A549 (cell line): ENCODE data around the gene VSIG2. TPM values are rescaled to one million over a fixed set of nuclear protein-coding genes. Genes with fewer than 3 reads are reported as not detected.

Experiments used
- ATAC-seq, 2 experiments: fragments of 200-7000 bp in 1 of 2; fragments of >200 bp in 1 of 2; cut with Nextera tagmentation in 1 of 2; cut with Tn5 transposase in 1 of 2; 3 replicates each; pipeline versions ENCODE4 v1.8.0 to v1.9.1; 2018 to 2020; ENCODE audit warnings: mild to moderate bottlenecking in 1 of 2, moderate library complexity in 1 of 2
- CTCF ChIA-PET: fragments of 300-600 bp; sonication (Branson Sonifier 250); formaldehyde crosslinking; extraction: SDS; loops from one replicate; lab custom pipeline; 2021; ENCODE audit warnings: antibody characterized with exemption, inconsistent platforms; lab: Yijun Ruan, JAX
- POLR2A ChIA-PET: fragments of 350-600 bp; formaldehyde crosslinking; extraction: SDS; loops from one replicate; lab custom pipeline; 2021; ENCODE audit warnings: antibody characterized with exemption, inconsistent platforms; lab: Yijun Ruan, JAX
- DNase-seq, 2 experiments: peaks; one replicate each; pipeline versions ENCODE4 v3.0.0 to v3.0.0-alpha.2; 2011 to 2016; ENCODE audit warnings: low read depth in 1 of 2, low spot score in 1 of 2
- FAIRE-seq: peaks from 2 replicates; lab custom pipeline; 2011; peaks lifted over from hg19 to GRCh38; lab: Jason Lieb, UNC
- H3K27ac ChIP-seq, 2 experiments: fragments of >200 bp; sonication (Bioruptor Twin); formaldehyde crosslinking; 3 replicates each; pipeline ENCODE4 v1.5.1; 2016 to 2017
- H3K4me1 ChIP-seq: fragments of >200 bp; sonication (Bioruptor Twin); formaldehyde crosslinking; 3 replicates; pipeline ENCODE4 v1.6.1; 2016
- H3K4me2 ChIP-seq: fragments of >200 bp; sonication (Bioruptor Twin); formaldehyde crosslinking; 3 replicates; pipeline ENCODE4 v1.6.1; 2016
- H3K4me3 ChIP-seq: fragments of >200 bp; sonication (Bioruptor Twin); formaldehyde crosslinking; 3 replicates; pipeline ENCODE4 v1.5.1; 2016
- H3K9me3 ChIP-seq: fragments of >200 bp; sonication (Bioruptor Twin); formaldehyde crosslinking; 3 replicates; pipeline ENCODE4 v1.6.1; 2016
- BCL3 ChIP-seq: fragments of >200 bp; sonication (Bioruptor Twin); formaldehyde crosslinking; IDR thresholded peaks from 3 replicates; pipeline ENCODE4 v1.6.1; 2016
- BHLHE40 ChIP-seq: IDR thresholded peaks from 2 replicates; pipeline ENCODE4 v1.6.1; 2012; ENCODE audit warnings: low read depth, low read length, inconsistent platforms
- CBX8 ChIP-seq: fragments of 200-600 bp; sonication (generic); IDR thresholded peaks from 2 replicates; pipeline ENCODE4 v1.6.1; 2016
- CEBPB ChIP-seq, 2 experiments: fragments of >200 bp in 1 of 2; sonication (Bioruptor Twin) in 1 of 2; formaldehyde crosslinking in 1 of 2; IDR thresholded peaks; 2 replicates each; pipeline ENCODE4 v1.6.1; 2012 to 2016
- EHF ChIP-seq: fragments of 250-450 bp; sonication (Bioruptor Pico); IDR thresholded peaks from 2 replicates; pipeline ENCODE4 v1.5.0; 2020; ENCODE audit warnings: mild to moderate bottlenecking
- EHMT2 ChIP-seq: fragments of 200-600 bp; sonication (generic); IDR thresholded peaks from 2 replicates; pipeline ENCODE4 v1.6.1; 2016; ENCODE audit warnings: antibody characterized with exemption, low read depth, mild to moderate bottlenecking, moderate library complexity
- HES2 ChIP-seq: fragments of >200 bp; sonication (Bioruptor Twin); formaldehyde crosslinking; IDR thresholded peaks from 2 replicates; pipeline ENCODE4 v1.6.1; 2016
- JUN ChIP-seq, 2 experiments: fragments of >200 bp; sonication (Bioruptor Twin); formaldehyde crosslinking; IDR thresholded peaks; 2 replicates in 1 of 2; 3 replicates in 1 of 2; pipeline ENCODE4 v1.6.1; 2016 to 2017
- NFE2L2 ChIP-seq: fragments of 150-350 bp; conservative IDR thresholded peaks from 2 replicates; pipeline ENCODE4 v1.6.1; 2014; ENCODE audit warnings: low read length
- NPAS2 ChIP-seq: fragments of 250-450 bp; sonication (Bioruptor Pico); IDR thresholded peaks from 2 replicates; pipeline ENCODE4 v1.8.0; 2022; ENCODE audit warnings: mild to moderate bottlenecking, moderate library complexity, borderline replicate concordance
- PBX3 ChIP-seq: IDR thresholded peaks from 2 replicates; pipeline ENCODE4 v1.6.1; 2012
- POLR2A ChIP-seq: IDR thresholded peaks from 2 replicates; pipeline ENCODE4 v1.6.1; 2012; ENCODE audit warnings: mild to moderate bottlenecking, low read length
- RAD21 ChIP-seq, 2 experiments: fragments of >200 bp in 1 of 2; sonication (Bioruptor Twin) in 1 of 2; formaldehyde crosslinking in 1 of 2; IDR thresholded peaks in 1 of 2; conservative IDR thresholded peaks in 1 of 2; 2 replicates in 1 of 2; 3 replicates in 1 of 2; pipeline ENCODE4 v1.6.1; 2012 to 2018; ENCODE audit warnings: inconsistent platforms in 1 of 2
- RFX5 ChIP-seq: fragments of 450-650 bp; IDR thresholded peaks from 2 replicates; pipeline ENCODE4 v1.7.1; 2014; ENCODE audit warnings: antibody characterized with exemption, mild to moderate bottlenecking, moderate library complexity
- RNF2 ChIP-seq: fragments of 200-600 bp; sonication (generic); IDR thresholded peaks from 2 replicates; pipeline ENCODE4 v1.6.1; 2016; ENCODE audit warnings: low read depth, mild to moderate bottlenecking, antibody characterized with exemption, moderate library complexity, borderline replicate concordance
- SREBF2 ChIP-seq: fragments of 450-650 bp; IDR thresholded peaks from 2 replicates; pipeline ENCODE4 v1.6.1; 2014; ENCODE audit warnings: mild to moderate bottlenecking, moderate library complexity
- TFCP2L1 ChIP-seq: fragments of 250-450 bp; sonication (Bioruptor Pico); IDR thresholded peaks from 2 replicates; pipeline ENCODE4 v1.5.0; 2021; ENCODE audit warnings: mild to moderate bottlenecking
- TP53 ChIP-seq: fragments of 250-450 bp; sonication (Bioruptor Pico); IDR thresholded peaks from 2 replicates; pipeline ENCODE4 v1.5.0; 2021; ENCODE audit warnings: mild to moderate bottlenecking, moderate library complexity
- USF2 ChIP-seq: fragments of 450-650 bp; IDR thresholded peaks from 2 replicates; pipeline ENCODE4 v1.6.1; 2014; ENCODE audit warnings: antibody characterized with exemption
- ZC3H11A ChIP-seq: fragments of 450-650 bp; IDR thresholded peaks from 2 replicates; pipeline ENCODE4 v1.6.1; 2014; ENCODE audit warnings: antibody characterized with exemption, mild to moderate bottlenecking
- ZNF302 ChIP-seq: fragments of 250-450 bp; sonication (Bioruptor Pico); IDR thresholded peaks from 2 replicates; pipeline ENCODE4 v1.9.0; 2021; ENCODE audit warnings: inconsistent platforms, mild to moderate bottlenecking, moderate library complexity
- WGBS: methylation state at CpG from one replicate; pipeline ENCODE4 v1.1.6; 2017; ENCODE audit errors: missing lambda C conversion rate; 5-methylcytosine and 5-hydroxymethylcytosine counted together
- polyA plus RNA-seq, 4 experiments: library from polyadenylated mRNA; depleted of rRNA in 3 of 4; stranded (reverse); fragments of >200 nt; fragmentation: RNase III in 1 of 4; extraction: RNeasy Plus Mini Kit Qiagen cat#74134 plus additional on column Dnase treatment in 1 of 4; gene quantifications; 2 replicates in 3 of 4; 3 replicates in 1 of 4; pipeline ENCODE4 v1.2.3, GENCODE V29; 2011 to 2017
- TF ChIP-seq, protein P1 (sequence below): fragments of 250-450 bp; sonication (Bioruptor Pico); IDR thresholded peaks from 2 replicates; pipeline ENCODE4 v1.5.0; 2021; ENCODE audit warnings: mild to moderate bottlenecking, moderate library complexity, borderline replicate concordance
- TF ChIP-seq, protein P2 (sequence below): fragments of >200 bp; sonication (Bioruptor Twin); formaldehyde crosslinking; IDR thresholded peaks from 3 replicates; pipeline ENCODE4 v1.5.1; 2016
- TF ChIP-seq, protein P3 (sequence below): fragments of 150-350 bp; IDR thresholded peaks from 2 replicates; pipeline ENCODE4 v1.6.1; 2014; ENCODE audit warnings: low read depth, mild to moderate bottlenecking, low read length

Gene VSIG2
- polyA plus RNA-seq, 2 of the 4 experiments (the other 2 are of a cell fraction): not detected

- TF ChIP-seq, protein P1, sequence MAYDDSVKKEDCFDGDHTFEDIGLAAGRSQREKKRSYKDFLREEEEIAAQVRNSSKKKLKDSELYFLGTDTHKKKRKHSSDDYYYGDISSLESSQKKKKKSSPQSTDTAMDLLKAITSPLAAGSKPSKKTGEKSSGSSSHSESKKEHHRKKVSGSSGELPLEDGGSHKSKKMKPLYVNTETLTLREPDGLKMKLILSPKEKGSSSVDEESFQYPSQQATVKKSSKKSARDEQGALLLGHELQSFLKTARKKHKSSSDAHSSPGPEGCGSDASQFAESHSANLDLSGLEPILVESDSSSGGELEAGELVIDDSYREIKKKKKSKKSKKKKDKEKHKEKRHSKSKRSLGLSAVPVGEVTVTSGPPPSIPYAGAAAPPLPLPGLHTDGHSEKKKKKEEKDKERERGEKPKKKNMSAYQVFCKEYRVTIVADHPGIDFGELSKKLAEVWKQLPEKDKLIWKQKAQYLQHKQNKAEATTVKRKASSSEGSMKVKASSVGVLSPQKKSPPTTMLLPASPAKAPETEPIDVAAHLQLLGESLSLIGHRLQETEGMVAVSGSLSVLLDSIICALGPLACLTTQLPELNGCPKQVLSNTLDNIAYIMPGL: no peak
- TF ChIP-seq RFX5 (no peak), CEBPB (IDR thresholded peaks at IDR 0.05) (no peak), ZC3H11A (no peak)
Measured at GRCh38 chr11:124756753-124757227, 4.7 kb upstream of the VSIG2 start (continued).

- Histone ChIP-seq H3K4me2 (no peak overlapping the region), H3K27ac (no peak overlapping the region), H3K4me3 (no peak overlapping the region), H3K4me1 (peaks cover 12% of the 10 kb centered on the region), H3K9me3 (no peaks in the 10 kb centered on the region)
- ChIA-PET POLR2A (no interaction called here), CTCF (interaction anchor here (1.3 to 4.7 kb wide), 5 partner anchors 9 to 112 kb away, joined by 3 to 38 read pairs (median 13); no protein-coding TSS in a partner anchor)
- 77% methylated on average over 5 of the region's 9 CpGs for WGBS
- no peak for ATAC-seq
- DNase-seq: no peak
- no peak for FAIRE-seq
- TF ChIP-seq, protein P2, sequence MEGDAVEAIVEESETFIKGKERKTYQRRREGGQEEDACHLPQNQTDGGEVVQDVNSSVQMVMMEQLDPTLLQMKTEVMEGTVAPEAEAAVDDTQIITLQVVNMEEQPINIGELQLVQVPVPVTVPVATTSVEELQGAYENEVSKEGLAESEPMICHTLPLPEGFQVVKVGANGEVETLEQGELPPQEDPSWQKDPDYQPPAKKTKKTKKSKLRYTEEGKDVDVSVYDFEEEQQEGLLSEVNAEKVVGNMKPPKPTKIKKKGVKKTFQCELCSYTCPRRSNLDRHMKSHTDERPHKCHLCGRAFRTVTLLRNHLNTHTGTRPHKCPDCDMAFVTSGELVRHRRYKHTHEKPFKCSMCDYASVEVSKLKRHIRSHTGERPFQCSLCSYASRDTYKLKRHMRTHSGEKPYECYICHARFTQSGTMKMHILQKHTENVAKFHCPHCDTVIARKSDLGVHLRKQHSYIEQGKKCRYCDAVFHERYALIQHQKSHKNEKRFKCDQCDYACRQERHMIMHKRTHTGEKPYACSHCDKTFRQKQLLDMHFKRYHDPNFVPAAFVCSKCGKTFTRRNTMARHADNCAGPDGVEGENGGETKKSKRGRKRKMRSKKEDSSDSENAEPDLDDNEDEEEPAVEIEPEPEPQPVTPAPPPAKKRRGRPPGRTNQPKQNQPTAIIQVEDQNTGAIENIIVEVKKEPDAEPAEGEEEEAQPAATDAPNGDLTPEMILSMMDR: no peak
- TF ChIP-seq TFCP2L1 (no peak), BCL3 (no peak), USF2 (no peak), RNF2 (no peak)
Measured at GRCh38 chr11:124756033-124756752, 4.1 kb upstream of the VSIG2 start.

DNA sequence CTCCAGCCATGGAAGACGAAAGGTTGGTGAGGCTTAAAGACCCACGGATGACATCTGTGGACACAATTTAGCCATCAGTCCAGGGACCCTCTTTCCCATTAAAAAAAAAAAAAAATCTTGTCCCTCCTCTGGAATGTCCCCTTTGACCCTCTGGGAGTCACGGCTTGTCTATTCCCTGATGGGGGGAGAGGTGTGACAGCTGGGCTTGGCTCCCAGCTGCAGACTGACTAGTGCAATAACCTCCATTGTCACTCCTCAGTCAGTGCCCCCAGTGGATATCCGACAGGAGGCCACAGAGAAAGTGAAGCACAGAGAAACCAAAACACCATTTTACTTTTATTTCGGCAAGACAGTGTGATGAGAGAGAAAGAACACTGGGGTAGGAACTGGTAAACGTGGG is 2.7 kb upstream of the VSIG2 start:
- H3K4me3 ChIP-seq: no peak overlapping the region
- H3K4me1 ChIP-seq: peaks cover 12% of the 10 kb centered on the region
- H3K4me2 ChIP-seq: no peak overlapping the region
- no peak for ATAC-seq
- POLR2A ChIA-PET: no interaction called here
- no peak overlapping the region for H3K27ac ChIP-seq
- no peak for DNase-seq
- FAIRE-seq: no peak
- no peaks in the 10 kb centered on the region for H3K9me3 ChIP-seq
- 83% methylated on average over 5 of the region's 6 CpGs for WGBS
- CTCF ChIA-PET: interaction anchor here (0.8 to 4.7 kb wide), 4 partner anchors 8 to 86 kb away, joined by 3 to 38 read pairs (median 16); no protein-coding TSS in a partner anchor
- TF ChIP-seq, protein P3, sequence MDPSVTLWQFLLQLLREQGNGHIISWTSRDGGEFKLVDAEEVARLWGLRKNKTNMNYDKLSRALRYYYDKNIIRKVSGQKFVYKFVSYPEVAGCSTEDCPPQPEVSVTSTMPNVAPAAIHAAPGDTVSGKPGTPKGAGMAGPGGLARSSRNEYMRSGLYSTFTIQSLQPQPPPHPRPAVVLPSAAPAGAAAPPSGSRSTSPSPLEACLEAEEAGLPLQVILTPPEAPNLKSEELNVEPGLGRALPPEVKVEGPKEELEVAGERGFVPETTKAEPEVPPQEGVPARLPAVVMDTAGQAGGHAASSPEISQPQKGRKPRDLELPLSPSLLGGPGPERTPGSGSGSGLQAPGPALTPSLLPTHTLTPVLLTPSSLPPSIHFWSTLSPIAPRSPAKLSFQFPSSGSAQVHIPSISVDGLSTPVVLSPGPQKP: no peak
- TF ChIP-seq ZNF302 (CRISPR knock-in tag): no peak
- TF ChIP-seq RAD21 (conservative IDR thresholded peaks at IDR 0.05 in 1 of 2, IDR thresholded peaks at IDR 0.05 in 1 of 2): no peak
- no peak for TF ChIP-seq TP53
- no peak for TF ChIP-seq PBX3
- no peak for TF ChIP-seq POLR2A
- TF ChIP-seq EHMT2: no peak
- no peak for TF ChIP-seq SREBF2
- TF ChIP-seq CBX8: no peak
- TF ChIP-seq EHF (CRISPR knock-in tag): no peak
- TF ChIP-seq JUN (IDR thresholded peaks at IDR 0.05): no peak
- TF ChIP-seq NFE2L2: no peak
- TF ChIP-seq HES2: no peak
- no peak for TF ChIP-seq BHLHE40
- no peak for TF ChIP-seq NPAS2 (CRISPR knock-in tag)
- TF ChIP-seq RFX5: no peak
- TF ChIP-seq, protein P1: no peak
